Astrocyte (in vitro differentiated cells and primary cell): ENCODE measurements around the gene TRAK2.

Source experiments
- EZH2 ChIP-seq: IDR thresholded peaks from 2 replicates; pipeline ENCODE4 v1.6.1; 2012; ENCODE audit warnings: mild to moderate bottlenecking, low read length, inconsistent platforms; ENCODE audit not compliant: insufficient read depth
- TF ChIP-seq, protein P1 (sequence below): IDR thresholded peaks from 2 replicates; pipeline ENCODE4 v1.5.1; 2011; ENCODE audit warnings: low read depth, mild to moderate bottlenecking, inconsistent platforms, low read length, moderate library complexity; ENCODE audit not compliant: insufficient read depth

DNA sequence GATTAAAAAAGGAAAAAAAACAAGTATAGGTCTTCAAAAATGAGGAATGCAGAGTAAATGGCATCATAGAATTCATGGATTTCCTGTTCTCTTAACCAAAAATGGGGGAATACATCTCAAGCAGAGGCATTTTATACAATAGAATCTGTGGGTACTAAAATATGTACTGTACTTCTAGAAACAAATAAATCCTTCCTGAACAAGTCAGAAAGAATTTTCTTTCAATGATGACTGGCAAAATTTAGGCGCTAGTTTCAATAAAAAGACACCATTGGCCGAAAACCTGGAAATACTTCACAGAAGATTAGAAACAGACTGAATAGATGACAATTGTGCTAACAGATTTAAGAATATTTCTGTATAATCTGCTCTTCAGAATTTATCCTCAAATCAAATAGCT is 15.1 kb downstream of the TRAK2 start:
- TF ChIP-seq, protein P1, sequence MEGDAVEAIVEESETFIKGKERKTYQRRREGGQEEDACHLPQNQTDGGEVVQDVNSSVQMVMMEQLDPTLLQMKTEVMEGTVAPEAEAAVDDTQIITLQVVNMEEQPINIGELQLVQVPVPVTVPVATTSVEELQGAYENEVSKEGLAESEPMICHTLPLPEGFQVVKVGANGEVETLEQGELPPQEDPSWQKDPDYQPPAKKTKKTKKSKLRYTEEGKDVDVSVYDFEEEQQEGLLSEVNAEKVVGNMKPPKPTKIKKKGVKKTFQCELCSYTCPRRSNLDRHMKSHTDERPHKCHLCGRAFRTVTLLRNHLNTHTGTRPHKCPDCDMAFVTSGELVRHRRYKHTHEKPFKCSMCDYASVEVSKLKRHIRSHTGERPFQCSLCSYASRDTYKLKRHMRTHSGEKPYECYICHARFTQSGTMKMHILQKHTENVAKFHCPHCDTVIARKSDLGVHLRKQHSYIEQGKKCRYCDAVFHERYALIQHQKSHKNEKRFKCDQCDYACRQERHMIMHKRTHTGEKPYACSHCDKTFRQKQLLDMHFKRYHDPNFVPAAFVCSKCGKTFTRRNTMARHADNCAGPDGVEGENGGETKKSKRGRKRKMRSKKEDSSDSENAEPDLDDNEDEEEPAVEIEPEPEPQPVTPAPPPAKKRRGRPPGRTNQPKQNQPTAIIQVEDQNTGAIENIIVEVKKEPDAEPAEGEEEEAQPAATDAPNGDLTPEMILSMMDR, result no peak
- no peak for TF ChIP-seq EZH2
